DMS53 treated with DMSO at 0.1 percent for 48 hours (cell line): Measurements from ENCODE around the gene VAMP8.
"Not testable (repeated sequence)": the region's sequence is repeated elsewhere in the genome, so short reads cannot be mapped to it uniquely, and the experiment has no call there.

Experiments used
- DNase-seq: peaks from one replicate; lab custom pipeline; 2025; ENCODE audit not compliant: unreplicated experiment; lab: John Stamatoyannopoulos, UW

Gene VAMP8

GRCh38 chr2:85615413-85615728 lies 38.0 kb downstream of the VAMP8 start:
- DNase-seq = no peak

GRCh38 chr2:85617723-85618122 lies 40.3 kb downstream of the VAMP8 start:
- not testable (repeated sequence) for DNase-seq

- DNase-seq = no peak
Observed at GRCh38 chr2:85619617-85620016, 42.2 kb downstream of the VAMP8 start.

GRCh38 chr2:85621338-85621737 lies 44.0 kb downstream of the VAMP8 start:
- DNase-seq = no peak

GRCh38 chr2:85623991-85624390 lies 46.6 kb downstream of the VAMP8 start:
- DNase-seq = no peak

- DNase-seq = no peak
Observed at GRCh38 chr2:85628658-85629057, 51.3 kb downstream of the VAMP8 start.

- no peak for DNase-seq
Observed at GRCh38 chr2:85631316-85631715, 53.9 kb downstream of the VAMP8 start.
